ENCODE data around the gene CCND1.

The CCND1 gene

GRCh38 chr11:69641681-69642548, 959 bp downstream of the CCND1 start:
- DNase-seq, result no peak

- no peak for DNase-seq
These were observed 1.6 kb downstream of the CCND1 start for GRCh38 chr11:69642549-69642912.

DNA sequence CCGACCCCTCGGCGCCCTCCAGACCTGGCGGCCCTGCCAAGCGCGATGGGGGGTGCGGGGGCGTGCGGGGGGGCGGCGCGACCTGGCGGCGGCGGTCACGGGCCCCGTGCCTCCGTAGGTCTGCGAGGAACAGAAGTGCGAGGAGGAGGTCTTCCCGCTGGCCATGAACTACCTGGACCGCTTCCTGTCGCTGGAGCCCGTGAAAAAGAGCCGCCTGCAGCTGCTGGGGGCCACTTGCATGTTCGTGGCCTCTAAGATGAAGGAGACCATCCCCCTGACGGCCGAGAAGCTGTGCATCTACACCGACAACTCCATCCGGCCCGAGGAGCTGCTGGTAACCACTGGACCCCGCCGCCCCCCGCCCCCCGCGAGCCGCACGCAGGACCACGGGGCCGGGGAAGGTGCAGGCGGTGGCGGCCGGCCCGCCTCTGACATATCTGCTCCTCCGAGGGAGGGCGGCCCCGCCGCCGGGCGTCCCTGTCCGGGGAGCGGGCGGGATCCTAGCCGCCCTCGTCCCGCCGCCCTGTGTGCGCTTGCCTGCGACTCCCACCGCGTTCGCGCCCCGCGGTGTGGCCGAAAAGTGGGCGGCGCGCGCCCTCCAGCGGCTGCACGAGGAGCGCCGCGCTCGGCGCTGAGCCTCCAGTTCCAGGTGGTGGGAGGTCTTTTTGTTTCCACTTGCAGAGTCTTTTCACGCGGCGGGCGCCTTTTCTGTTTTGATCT, 2.1 kb downstream of the CCND1 start:
- peak; percentile 74 for DNase-seq

DNA sequence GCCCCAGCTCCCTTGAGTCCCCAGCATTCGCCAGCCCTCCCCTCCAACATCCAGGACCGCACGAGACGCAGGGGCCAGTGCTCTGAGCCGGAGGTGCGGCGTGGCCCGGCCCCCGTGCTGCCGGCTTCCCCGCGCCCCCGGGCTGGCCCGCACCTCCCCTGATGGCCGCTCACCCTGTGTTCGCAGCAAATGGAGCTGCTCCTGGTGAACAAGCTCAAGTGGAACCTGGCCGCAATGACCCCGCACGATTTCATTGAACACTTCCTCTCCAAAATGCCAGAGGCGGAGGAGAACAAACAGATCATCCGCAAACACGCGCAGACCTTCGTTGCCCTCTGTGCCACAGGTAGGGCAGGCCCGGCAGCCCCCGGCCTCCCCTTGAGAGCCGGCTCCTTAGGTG, 2.7 kb downstream of the CCND1 start:
- DNase-seq, result no peak

GRCh38 chr11:69644071-69644961, 3.4 kb downstream of the CCND1 start:
- no peak for DNase-seq

GRCh38 chr11:69644962-69645675, 4.2 kb downstream of the CCND1 start:
- DNase-seq, result no peak

GRCh38 chr11:69645801-69646492, 5.0 kb downstream of the CCND1 start:
- DNase-seq, result no peak

- no peak for DNase-seq
These were observed 5.8 kb downstream of the CCND1 start for GRCh38 chr11:69646493-69647389.

DNA sequence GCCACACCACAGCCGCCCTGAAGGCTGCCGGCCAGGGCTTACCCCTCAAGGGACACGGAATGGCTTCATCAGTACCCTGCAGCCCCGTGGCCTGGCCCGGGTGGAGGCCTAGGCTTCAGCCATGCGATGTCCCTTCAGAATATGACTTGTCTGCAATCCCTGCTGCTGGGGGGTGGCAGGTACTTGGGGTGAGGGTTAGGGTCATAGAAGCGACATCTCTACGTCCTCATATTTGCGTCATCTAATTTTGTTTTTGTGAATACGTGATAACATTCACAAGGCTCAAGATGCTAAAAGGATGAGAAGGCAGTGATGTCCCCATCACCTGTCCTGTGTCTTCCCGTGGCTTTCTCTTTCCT, 6.4 kb downstream of the CCND1 start:
- DNase-seq, result no peak

- no peak for DNase-seq
These were observed 7.0 kb downstream of the CCND1 start for GRCh38 chr11:69647761-69648497.

- no peak for DNase-seq
These were observed 8.0 kb downstream of the CCND1 start for GRCh38 chr11:69648679-69649575.

- no peak for DNase-seq
These were observed 8.6 kb downstream of the CCND1 start for GRCh38 chr11:69649576-69649900.

- DNase-seq, result no peak
These were observed 9.3 kb downstream of the CCND1 start for GRCh38 chr11:69650081-69650831.

GRCh38 chr11:69650832-69651344, 9.9 kb downstream of the CCND1 start:
- no peak for DNase-seq

DNA sequence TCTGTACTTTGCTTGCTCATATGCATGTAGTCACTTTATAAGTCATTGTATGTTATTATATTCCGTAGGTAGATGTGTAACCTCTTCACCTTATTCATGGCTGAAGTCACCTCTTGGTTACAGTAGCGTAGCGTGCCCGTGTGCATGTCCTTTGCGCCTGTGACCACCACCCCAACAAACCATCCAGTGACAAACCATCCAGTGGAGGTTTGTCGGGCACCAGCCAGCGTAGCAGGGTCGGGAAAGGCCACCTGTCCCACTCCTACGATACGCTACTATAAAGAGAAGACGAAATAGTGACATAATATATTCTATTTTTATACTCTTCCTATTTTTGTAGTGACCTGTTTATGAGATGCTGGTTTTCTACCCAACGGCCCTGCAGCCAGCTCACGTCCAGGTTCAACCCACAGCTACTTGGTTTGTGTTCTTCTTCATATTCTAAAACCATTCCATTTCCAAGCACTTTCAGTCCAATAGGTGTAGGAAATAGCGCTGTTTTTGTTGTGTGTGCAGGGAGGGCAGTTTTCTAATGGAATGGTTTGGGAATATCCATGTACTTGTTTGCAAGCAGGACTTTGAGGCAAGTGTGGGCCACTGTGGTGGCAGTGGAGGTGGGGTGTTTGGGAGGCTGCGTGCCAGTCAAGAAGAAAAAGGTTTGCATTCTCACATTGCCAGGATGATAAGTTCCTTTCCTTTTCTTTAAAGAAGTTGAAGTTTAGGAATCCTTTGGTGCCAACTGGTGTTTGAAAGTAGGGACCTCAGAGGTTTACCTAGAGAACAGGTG, 11.1 kb downstream of the CCND1 start:
- DNase-seq, result no peak

DNA sequence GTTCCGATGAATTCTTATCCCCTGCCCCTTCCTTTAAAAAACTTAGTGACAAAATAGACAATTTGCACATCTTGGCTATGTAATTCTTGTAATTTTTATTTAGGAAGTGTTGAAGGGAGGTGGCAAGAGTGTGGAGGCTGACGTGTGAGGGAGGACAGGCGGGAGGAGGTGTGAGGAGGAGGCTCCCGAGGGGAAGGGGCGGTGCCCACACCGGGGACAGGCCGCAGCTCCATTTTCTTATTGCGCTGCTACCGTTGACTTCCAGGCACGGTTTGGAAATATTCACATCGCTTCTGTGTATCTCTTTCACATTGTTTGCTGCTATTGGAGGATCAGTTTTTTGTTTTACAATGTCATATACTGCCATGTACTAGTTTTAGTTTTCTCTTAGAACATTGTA, 12.0 kb downstream of the CCND1 start:
- no peak for DNase-seq

DNA sequence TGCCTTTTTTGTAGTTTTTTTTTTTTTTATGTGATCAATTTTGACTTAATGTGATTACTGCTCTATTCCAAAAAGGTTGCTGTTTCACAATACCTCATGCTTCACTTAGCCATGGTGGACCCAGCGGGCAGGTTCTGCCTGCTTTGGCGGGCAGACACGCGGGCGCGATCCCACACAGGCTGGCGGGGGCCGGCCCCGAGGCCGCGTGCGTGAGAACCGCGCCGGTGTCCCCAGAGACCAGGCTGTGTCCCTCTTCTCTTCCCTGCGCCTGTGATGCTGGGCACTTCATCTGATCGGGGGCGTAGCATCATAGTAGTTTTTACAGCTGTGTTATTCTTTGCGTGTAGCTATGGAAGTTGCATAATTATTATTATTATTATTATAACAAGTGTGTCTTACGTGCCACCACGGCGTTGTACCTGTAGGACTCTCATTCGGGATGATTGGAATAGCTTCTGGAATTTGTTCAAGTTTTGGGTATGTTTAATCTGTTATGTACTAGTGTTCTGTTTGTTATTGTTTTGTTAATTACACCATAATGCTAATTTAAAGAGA, 12.5 kb downstream of the CCND1 start:
- DNase-seq, result no peak

Data from activated CD4-positive, alpha-beta T cell treated with anti-CD3 and anti-CD28 coated beads, Interleukin-2, amount 50 U/mL, for 16 hours (primary cell).